GM19395 (cell line): ENCODE data around the gene PPHLN1.

Experiments used
- ATAC-seq: cut with Tn5 transposase; IDR thresholded peaks from one replicate; pipeline ENCODE4 v1.9.1; 2021; ENCODE audit warnings: mild to moderate bottlenecking, moderate library complexity; ENCODE audit not compliant: unreplicated experiment

Gene PPHLN1

DNA sequence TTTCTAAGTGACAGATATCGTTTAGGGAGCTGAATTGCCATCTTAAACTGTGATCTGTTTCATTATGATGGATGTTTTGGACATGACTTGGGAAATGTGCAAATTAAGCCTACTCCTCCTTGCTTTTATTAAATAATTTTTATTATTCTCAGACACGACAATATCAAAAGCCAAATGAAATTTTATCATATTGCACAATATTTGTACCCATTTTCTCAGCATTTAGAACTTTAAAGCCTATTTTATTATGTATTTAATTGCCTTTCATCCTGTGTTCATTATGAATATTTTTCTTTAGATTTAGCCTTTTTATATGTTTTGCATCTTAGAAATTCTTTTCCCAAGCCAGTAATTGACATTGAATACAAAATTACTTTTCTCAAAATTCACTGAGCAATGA is 102.9 kb downstream of the PPHLN1 start:
- ATAC-seq: no peak

DNA sequence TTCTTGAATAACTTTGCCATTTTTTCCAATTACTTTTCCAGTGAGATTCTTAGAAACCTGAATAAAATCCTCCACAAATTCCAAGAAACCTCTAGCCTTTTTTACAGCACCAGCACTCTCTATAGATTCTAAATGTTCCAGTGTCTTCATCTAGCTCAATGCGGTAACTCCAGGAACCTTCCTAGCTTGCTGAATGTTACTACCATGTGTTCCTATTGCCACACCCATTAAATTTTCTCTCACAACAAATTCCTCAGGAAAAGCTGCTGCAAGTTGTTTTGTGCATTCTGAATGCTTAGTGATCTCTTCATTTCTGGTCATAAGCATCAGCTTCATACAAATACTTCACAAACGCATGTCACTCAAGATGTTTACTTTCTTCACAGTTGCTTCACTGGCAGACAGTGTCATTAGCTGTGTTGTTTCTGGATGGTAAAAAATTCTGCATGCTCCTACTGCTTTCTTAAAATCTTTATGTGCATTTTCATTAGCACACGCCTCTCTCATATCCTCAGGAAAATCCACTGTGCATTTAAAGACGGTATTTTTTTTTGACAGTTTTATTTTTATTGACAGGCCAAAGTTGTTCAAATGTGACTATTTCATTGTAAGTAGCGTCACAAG is 106.7 kb downstream of the PPHLN1 start:
- ATAC-seq: no peak

DNA sequence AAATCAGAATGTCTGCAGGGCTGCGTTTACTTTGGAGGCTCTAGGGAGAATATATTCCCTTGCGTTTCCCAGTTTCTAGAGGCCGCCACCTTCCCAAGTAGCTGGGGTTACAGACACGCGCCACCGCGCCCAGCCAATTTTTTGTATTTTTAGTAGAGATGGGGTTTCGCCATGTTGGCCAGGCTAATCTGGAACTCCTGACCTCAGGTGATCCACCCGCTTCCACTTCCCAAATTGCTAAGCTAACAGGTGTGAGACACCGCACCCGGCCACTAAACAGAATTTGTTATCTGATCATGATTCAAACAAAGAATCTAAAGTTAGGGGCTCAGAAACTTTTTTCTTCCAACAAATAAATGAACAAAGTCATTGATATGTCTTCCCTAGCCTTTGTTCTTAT is 114.6 kb downstream of the PPHLN1 start:
- no peak for ATAC-seq

DNA sequence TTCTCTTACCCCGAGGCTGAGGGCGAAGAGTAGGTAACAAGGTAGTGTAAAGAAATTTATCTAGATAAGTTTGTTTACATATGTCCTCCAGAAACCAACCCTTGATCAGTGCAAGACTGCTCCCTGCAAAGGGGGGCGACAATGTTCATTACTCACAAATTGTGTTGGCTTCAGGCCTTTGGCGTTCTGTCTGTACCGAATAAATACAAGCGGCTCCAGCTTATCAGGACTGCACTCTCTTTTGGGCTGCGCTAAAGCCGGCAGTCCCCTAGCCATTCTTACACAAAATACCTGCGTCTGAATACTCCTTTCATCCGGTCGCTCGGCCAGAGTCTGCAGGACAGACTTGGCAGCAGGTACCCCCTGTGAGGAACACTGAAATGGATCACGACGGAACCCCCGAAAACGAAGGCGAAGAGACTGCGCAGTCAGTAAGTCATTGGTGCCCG is 116.4 kb downstream of the PPHLN1 start:
- ATAC-seq: no peak

DNA sequence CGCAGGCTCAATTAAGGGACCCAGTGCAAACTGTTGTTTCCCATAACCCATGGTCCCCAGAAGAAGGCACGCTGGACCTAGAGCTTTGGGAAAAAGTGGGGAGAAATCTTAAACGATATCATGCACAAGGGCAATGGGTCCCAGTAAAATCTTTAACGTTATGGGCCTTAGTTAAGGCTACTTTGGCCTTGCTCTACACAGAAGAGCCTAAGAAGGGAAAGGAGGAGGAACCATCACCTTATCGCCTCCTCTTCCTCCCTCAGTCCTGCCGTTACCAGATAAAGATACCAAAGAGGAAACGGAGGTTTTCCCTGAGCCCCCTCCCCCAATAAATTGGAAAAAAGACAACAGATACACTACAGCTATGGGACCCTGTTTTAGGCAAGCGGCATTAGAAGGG is 116.9 kb downstream of the PPHLN1 start:
- no peak for ATAC-seq

DNA sequence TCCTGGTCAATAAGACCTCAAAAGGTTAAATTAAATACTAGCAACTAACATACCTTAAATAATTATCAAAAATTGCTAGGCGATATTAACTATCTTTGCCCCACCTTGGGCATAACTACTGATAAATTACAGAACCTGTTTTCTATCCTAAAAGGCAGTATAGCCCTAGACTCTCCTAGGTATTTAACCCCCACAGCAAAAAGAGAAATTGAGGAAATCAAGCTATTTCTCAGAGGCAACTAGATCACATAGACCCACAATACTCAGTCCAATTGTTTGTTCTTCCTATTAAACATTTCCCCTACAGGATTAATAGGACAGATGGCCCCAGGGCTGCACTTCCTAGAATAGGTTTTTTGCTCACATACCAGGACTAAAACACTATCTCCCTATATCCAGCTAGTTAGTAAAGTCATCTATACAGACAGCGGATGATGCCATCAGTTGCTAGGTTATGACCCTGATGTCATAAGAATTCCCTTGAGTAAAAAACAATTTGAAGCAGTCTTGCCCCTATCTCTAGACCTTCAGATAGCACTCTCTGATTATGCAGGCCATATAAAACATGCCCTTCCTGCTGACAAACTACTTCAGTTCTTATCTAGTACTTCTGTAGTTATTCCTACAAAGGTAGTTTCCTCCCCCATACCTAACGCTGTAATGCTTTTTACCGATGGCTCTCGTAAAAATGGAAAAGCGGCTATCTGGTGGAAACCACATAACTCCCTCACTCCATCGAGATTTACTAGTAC is 118.4 kb downstream of the PPHLN1 start:
- no peak for ATAC-seq

DNA sequence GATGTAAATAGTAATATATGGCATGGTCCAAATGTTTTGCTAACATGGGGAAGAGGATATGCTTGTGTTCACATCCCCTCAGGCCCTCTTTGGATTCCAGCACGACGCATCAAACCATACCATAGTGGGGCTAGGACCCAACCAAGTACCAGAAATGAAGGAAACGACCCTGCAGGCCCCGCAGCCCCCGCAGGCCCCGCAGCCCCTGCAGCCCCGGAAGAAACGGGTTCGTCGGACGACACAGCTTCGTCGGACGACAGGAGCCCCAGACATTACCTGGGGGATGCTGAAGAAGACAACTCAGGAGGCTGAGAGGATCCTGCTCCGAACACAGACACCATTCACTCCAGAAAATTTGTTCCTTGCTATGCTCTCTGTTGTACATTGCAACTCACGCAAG is 119.9 kb downstream of the PPHLN1 start:
- no peak for ATAC-seq

DNA sequence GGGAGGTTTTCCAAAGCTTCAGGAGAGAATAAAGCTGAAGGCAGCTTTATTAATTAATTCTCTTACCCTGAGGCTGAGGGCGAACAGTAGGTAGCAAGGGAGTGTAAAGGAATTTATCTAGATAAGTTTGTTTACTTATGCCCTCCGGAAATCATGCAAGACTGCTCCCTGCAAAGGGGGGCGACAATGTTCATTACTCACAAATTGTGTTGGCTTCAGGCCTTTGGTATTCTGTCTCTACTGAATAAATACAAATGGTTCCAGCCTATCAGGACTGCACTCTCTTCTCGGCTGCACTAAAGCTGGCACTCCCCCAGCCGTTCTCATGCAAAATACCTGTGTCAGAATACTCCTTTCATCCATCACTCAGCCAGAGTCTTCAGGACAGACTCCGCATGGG is 120.8 kb downstream of the PPHLN1 start:
- ATAC-seq: no peak

DNA sequence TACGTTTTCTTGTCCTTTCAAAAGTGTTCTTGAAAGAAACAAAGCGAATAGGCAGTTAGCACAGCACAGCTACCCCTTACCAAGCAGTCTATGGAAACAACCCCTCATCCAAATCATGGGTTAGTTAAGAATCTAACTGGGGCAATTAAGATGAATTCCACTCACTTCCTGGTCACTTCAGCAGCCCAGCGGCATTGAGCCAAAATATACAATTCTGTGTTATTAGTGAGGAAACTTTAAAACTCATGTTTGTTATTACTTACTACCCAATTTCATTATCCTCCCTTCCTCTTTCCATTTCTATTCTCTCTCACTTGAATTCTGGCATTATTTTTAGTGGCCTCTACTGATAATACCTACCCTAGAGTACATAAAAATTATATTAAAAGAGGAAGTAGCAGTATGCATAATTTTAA is 121.4 kb downstream of the PPHLN1 start:
- ATAC-seq: no peak

DNA sequence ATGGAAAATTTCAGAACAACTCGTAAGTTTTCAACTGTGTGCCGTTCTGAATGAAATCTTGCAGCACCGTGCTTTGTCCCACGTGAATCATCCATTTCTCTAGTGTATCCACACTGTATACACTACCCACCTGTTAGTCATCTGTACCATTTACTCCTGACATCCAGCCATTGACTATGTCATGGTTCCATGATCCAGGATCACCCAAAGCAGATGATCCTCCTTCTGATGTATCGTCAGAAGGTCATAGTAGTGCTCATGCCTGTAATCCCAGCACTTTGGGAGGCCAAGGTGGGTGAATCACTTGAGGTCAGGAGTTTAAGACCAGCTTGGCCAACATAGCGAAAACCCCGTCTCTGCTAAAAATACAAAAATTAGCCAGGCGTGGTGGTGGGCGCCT is 122.9 kb downstream of the PPHLN1 start:
- ATAC-seq: no peak

DNA sequence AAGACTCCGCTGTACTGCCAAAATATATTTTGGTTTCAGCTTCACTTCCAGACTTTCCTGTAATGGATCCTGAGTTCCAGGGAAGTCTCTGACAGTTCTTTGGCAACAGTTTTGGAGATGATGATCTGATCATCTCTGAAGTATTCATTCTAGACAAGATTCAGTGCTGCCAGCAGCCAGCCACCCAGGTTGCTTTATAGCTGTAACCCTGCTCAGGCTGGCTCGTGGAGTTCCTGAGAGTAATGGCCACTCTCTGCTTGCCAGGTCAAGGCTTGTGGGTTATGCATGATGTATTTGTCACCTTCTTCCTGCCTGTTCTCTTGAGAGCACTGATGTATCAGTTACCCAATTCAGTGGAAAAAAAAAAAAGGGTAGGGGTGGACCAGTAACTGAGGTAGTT is 124.3 kb downstream of the PPHLN1 start:
- no peak for ATAC-seq

DNA sequence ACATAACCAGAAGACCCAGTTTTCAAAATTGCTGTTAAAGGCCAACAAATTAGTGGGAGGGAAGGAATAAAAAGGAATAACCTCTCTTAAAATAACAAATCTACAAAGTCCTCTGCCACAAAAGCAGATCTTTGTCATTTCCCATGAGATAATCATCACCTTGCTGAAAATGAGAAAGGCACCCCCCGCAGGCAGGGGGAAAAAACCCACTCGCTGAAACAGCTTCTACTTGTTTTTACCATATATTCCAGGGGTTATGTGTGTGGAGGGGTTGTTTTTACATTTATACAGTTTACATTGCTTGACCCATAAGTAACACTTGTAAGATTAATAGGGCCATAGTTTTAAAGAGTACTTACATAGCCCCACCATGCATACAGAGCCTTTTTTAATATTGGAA is 132.6 kb downstream of the PPHLN1 start:
- no peak for ATAC-seq

DNA sequence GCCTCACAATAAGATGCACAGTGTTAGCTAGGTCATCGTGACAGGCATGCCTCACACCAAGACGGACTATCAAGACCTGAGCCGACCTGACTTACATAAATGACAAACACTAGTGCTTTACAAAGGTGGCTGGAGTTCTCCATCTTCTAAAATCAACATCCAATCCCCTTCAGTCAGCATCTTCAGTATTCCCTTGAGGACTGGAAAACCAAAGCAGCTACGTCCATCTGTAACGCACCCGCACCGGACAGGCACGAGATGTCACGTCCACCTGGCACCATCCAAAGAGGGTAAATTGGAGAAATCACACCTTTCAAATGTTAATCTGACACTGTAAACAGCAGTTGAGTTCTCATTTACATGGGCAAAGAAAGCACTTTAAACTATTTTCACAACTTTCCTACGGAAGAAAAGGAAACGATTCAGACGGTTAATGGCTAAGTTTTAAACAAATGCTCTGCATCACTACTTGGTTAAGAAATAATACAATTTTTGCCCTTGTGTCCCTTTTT is 133.4 kb downstream of the PPHLN1 start:
- ATAC-seq: no peak

DNA sequence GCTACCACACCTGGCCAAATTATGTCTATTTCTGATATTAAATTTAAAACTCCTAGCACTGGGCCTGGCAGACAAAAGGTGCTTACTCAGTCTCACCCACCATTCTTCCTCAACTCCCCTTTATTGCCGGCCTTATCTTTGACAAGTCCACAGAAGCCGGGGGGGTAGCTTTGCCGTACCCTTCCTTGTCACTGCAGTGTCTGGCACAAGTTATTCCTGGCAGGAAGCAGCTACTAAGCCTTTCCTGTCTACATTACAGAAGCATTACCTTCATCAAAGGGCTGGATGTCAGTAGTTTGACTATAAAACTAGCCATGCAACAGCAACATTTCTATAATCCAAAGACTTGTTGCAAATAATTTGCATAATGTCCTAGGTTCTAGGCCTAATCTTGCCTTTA is 136.5 kb downstream of the PPHLN1 start:
- no peak for ATAC-seq

DNA sequence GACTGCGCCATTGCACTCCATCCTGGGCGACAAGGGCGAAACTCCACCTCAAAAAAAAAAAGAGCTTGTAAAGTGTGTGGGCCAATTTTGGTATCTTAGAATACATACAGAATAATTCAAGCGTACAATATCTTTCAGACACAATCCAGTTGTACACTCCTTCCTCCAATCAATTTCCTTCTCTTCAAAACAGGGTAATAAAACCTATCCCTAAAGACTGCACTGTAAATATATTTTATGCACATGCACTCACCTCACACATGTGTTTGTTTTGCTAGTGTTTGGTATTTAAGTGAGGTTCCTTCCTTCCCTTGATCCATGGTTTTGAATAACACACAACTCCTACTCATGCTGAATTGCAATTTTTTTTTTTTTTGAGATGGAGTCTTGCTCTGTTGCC is 137.7 kb downstream of the PPHLN1 start:
- ATAC-seq: no peak

DNA sequence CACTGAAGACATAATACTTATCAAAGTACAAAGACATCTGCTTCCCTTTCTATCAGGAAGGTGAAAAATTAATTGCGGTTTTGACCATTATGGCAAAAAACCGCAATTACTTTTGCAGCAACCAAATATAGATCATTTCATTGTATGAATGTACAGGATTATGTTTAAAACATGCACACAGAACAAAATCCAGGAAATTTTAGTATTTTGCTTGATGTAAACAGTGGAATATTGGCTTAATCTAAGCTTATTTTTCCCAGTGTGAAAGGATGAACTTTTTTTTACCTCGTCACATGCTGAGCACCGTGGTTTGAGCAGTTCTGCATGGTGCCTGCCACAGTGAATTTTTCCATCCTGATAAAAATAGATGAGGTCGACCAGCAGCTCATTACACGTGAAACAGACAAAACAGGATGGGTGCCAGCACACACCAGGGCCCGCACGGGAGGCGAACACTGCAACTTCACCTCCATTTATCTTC is 142.4 kb downstream of the PPHLN1 start:
- ATAC-seq: no peak

DNA sequence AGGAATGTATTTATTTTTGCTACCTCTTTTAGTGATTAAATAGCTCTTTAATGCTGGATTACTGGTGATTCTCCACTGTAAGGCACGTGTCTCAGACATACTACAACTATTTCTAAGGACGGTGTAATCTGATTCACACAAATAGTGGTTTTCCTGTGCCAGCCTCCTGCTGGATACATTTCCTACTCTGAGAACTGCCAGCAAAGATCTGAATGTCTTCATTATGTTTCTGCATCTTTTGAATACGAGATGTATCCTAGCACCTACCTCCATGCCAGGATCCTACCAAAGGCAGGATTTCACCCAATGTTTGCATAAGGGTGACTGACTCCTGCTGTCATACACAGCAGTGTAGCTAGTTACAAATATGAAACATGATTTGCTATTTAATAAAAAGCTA is 143.0 kb downstream of the PPHLN1 start:
- peak; percentile 37 for ATAC-seq

DNA sequence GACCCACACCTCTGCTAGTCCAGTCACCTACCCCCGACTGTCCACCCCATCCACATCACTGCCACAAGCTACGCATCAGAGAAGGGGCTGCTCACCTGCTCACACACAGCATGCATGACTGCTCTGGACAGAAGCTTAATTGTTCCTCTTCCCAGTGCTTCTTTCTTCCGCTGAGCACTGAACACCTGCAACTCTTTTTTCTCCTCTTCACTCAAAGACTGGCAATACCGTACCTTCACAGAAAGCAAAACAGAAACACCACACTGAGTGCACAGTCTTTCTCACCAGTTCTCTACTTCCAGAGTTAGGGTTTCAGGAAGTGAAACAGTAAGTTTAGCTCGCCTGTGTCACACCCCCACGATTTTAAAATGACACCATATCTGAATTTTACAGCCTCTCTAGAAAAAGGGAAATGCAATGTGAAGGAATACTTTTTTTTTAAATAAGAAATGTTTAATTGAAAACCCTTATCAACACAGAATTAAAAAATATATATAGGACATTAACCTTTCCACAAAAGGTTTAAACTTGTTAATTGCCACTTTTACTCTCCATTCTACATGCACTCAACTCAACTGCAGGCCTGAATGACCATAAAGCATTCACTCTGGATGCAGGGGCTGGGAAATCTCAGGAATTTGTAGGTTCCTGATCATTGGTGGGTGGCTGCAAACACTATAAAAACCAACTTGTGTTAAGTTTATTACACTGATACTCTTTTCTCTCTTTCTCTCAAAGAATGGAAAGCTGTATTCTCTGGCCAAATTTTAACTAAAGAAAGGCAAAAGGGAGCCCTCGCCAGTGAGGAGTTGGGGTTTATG is 143.6 kb downstream of the PPHLN1 start:
- peak; percentile 98 for ATAC-seq

DNA sequence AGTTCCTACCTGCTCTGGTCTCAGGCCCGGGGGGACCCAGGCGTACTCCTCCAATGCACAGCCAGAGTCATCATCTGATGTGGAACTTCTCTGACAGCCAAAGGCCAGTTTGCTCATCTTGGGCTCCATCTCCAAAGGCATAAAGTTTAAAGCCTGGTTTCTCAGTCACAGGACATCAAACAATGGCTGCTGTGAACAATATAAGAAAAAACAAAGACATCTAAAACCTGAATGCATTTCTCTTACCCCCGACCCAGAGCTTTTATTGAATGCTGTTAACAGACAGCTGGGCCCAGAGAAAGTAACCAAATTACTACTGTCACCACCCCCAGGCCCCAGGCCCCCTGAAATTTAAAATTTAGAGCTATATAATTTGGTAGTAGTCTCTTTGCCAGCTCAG is 146.4 kb downstream of the PPHLN1 start:
- ATAC-seq: no peak

DNA sequence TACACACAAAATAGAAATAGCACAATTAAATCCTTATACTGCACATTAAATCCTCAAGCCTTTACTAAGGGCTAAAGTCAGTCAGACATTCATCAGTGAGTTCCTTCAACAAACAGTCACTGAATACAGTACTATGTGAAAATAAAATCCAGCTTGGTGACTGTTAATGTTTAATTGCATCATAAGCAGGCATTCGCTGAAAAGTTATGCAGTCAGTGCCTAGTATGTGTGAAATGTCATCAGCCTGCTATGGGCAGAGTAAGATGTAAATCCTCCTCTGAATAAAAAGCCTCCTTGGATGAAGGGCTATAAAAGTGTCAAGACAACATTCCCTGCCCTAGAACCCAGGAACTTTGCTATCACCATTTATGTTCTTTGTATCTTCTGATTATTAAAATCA is 147.2 kb downstream of the PPHLN1 start:
- ATAC-seq: no peak

DNA sequence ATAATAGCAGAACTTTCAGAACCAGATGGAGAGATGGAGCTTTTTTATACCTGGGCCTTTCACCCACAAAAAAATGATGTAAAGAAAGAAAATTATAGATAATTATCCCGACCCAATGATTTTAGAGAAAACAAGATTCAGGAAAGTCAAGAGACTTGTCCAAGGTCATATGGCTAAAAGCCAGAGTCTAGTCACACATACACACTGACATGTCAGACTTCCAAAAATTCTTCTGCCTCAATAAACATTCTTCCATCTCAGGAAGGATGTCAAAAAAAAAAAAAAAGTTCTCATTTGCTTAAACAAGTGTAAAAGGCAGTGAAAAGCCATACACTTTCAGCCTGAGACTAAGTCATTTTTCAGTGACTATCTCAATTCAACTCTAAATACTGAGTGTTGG is 147.6 kb downstream of the PPHLN1 start:
- no peak for ATAC-seq

DNA sequence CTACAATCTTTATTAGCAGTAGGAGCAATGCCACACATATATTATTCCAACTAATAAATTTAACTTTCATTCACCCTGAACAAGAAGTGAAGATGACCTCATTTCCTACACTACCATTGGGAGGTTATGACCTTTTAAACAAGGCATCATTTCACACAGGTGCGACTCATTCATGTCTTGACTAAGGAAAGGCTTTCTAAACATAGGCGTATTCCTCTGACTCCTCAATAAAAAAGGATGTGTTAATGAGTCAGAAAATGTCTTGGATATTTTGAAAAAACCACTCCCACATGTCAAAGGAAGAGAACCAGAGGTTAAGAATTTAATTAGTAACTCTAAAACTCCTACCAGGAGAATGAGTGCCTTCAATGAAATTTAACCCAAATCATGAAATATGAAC is 148.4 kb downstream of the PPHLN1 start:
- no peak for ATAC-seq
